OCI-LY7 (cell line): ENCODE data around the gene CLEC20A. TPM values are rescaled to one million over a fixed set of nuclear protein-coding genes. Genes with fewer than 3 reads are reported as not detected.

ENCODE experiments used
- BruUV-seq: library from RNA; stranded (reverse); fragments of 400-500 nt; replicated peaks from 2 replicates; lab custom pipeline; 2021; lab: Mats Ljungman, UMichigan
- CTCF ChIA-PET: fragments of 300-600 bp; sonication (Branson Sonifier 250); formaldehyde crosslinking; loops from one replicate; lab custom pipeline; 2022; ENCODE audit warnings: antibody characterized with exemption; ENCODE audit not compliant: unreplicated experiment; lab: Charles Lee
- POLR2A ChIA-PET: fragments of 300-600 bp; sonication (Branson Sonifier 250); formaldehyde crosslinking; loops from one replicate; lab custom pipeline; 2022; ENCODE audit warnings: antibody characterized with exemption; lab: Charles Lee
- DNase-seq: peaks from one replicate; pipeline ENCODE4 v3.0.0-alpha.2; 2015; ENCODE audit warnings: low spot score
- H2AFZ ChIP-seq: fragments of 200-600 bp; sonication (generic), shearing (Covaris generic); 2 replicates; pipeline ENCODE4 v1.6.1; 2014; ENCODE audit warnings: mild to moderate bottlenecking, antibody characterized with exemption, low read length, moderate library complexity
- H3K27ac ChIP-seq: fragments of 200-600 bp; sonication (generic); 2 replicates; pipeline ENCODE4 v1.5.1; 2014; ENCODE audit warnings: mixed run types, low read depth, mild to moderate bottlenecking, moderate library complexity, low read length, inconsistent platforms; ENCODE audit not compliant: poor library complexity, severe bottlenecking
- H3K36me3 ChIP-seq: fragments of 200-600 bp; sonication (generic); 2 replicates; pipeline ENCODE4 v1.6.1; 2014; ENCODE audit warnings: mild to moderate bottlenecking, antibody characterized with exemption, low read length, moderate library complexity, mixed read lengths; ENCODE audit not compliant: insufficient read depth
- H3K4me1 ChIP-seq: fragments of 200-600 bp; sonication (generic); 2 replicates; pipeline ENCODE4 v1.5.1; 2014; ENCODE audit warnings: mild to moderate bottlenecking, low read length; ENCODE audit not compliant: insufficient read depth, poor library complexity, severe bottlenecking
- H3K4me2 ChIP-seq: fragments of 200-600 bp; sonication (generic); 2 replicates; pipeline ENCODE4 v1.6.1; 2014; ENCODE audit warnings: mild to moderate bottlenecking, low read length
- H3K4me3 ChIP-seq: fragments of 200-600 bp; sonication (generic); 2 replicates; pipeline ENCODE4 v1.5.1; 2014; ENCODE audit warnings: mild to moderate bottlenecking, low read depth, low read length; ENCODE audit not compliant: poor library complexity, severe bottlenecking
- H3K79me2 ChIP-seq: fragments of 200-600 bp; sonication (generic); 2 replicates; pipeline ENCODE4 v1.6.1; 2016; ENCODE audit warnings: low read depth, mild to moderate bottlenecking, low read length, moderate library complexity, mixed read lengths; ENCODE audit not compliant: insufficient read depth
- H3K9me2 ChIP-seq: fragments of 200-600 bp; sonication (generic); 2 replicates; pipeline ENCODE4 v1.6.1; 2016; ENCODE audit warnings: mild to moderate bottlenecking, low read length, mixed read lengths; ENCODE audit not compliant: insufficient read depth
- H3K9me3 ChIP-seq: fragments of 200-600 bp; sonication (generic); 2 replicates; pipeline ENCODE4 v1.6.1; 2014; ENCODE audit warnings: mild to moderate bottlenecking, mixed run types, low read length, mixed read lengths
- H4K20me1 ChIP-seq: fragments of 200-600 bp; sonication (generic); 2 replicates; pipeline ENCODE4 v1.6.1; 2014; ENCODE audit warnings: mild to moderate bottlenecking, antibody characterized with exemption, low read length, moderate library complexity, mixed read lengths; ENCODE audit not compliant: insufficient read depth
- EZH2phosphoT487 ChIP-seq: fragments of 200-600 bp; sonication (generic); IDR thresholded peaks from 2 replicates; pipeline ENCODE4 v1.6.1; 2018; ENCODE audit warnings: low read depth, borderline replicate concordance, mild to moderate bottlenecking, mixed run types, antibody characterized with exemption, low read length, moderate library complexity, mixed read lengths
- intact Hi-C: fragments of 100-400 bp; cut with micrococcal nuclease; formaldehyde crosslinking; loops from one replicate; pipeline ENCODE4 v1.10.0; 2022; ENCODE audit not compliant: unreplicated experiment
- total RNA-seq, 2 experiments: library from RNA; depleted of rRNA in 1 of 2; stranded (reverse); fragments of >200 nt in 1 of 2; shearing (Covaris generic) in 1 of 2; gene quantifications; 2 replicates each; pipeline ENCODE4 v1.2.3, GENCODE V29; 2014 to 2022
- TF ChIP-seq, protein P1 (sequence below): fragments of 200-600 bp; sonication (generic); conservative IDR thresholded peaks from 2 replicates; pipeline ENCODE4 v1.5.1; 2014; ENCODE audit warnings: mild to moderate bottlenecking, antibody characterized with exemption, low read length, moderate library complexity, mixed read lengths

The CLEC20A gene
- total RNA-seq, 2 experiments from 2014 or later = not detected

DNA sequence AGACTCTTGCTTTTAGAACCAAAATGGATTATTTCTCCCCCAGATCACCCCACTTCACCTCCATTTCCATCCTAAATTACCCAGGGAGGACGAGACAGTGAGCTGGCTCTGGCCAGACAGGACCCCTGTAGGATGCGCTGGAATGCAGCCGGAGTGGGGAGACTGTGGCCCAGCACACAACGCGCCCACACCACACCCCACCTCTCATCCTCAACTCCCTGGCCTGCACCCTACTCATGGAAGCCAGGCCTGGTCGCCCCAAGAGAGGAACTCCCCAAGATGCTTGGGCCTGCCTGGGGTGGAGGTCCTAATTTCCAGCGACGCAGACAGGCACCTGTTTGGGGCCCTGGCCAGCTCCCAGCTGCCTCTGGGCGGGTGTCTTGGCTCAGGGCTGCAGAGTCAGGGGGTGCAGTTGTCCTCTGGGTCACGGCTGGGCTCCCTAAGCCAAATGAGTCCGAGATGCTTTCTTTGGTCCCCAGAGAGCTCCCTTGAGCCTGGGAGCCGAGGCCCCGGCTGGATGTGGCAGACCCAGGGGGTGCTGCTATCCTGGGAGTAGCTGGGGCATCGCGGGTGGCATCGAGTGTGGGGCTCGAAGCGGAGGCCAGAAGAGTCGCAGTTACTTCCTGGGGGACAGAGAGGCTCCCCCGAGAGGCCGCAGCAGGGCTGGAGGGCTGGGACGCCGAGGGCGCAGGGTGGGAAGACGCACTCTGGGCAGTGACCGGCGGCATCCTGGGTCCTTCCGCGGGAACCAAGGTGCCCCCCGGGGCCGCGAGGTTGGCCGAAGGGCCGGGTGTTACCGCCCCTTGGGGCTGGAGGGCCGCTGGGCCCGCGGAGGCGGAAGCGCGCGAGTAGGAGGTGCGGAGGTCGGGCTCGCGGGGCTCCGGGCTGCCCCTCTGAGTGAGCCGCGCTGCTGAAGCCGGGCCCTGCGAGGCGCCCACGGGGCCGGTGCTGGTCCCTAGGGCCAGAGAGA lies 10.4 kb downstream of the CLEC20A start:
- Histone ChIP-seq H3K9me2 (no peaks in the 10 kb centered on the region), H3K4me1 (no peaks in the 10 kb centered on the region), H3K4me3 (no peak overlapping the region), H2AFZ (no peak overlapping the region), H3K4me2 (no peak overlapping the region), H3K9me3 (no peaks in the 10 kb centered on the region), H3K79me2 (no peaks in the 10 kb centered on the region), H3K27ac (no peak overlapping the region), H4K20me1 (no peaks in the 10 kb centered on the region), H3K36me3 (no peaks in the 10 kb centered on the region)
- intact Hi-C loops = no loop called here
- ChIA-PET CTCF (no interaction called here), POLR2A (no interaction called here)
- DNase-seq = no peak
- no TSS peak for BruUV-seq
- TF ChIP-seq, protein P1, sequence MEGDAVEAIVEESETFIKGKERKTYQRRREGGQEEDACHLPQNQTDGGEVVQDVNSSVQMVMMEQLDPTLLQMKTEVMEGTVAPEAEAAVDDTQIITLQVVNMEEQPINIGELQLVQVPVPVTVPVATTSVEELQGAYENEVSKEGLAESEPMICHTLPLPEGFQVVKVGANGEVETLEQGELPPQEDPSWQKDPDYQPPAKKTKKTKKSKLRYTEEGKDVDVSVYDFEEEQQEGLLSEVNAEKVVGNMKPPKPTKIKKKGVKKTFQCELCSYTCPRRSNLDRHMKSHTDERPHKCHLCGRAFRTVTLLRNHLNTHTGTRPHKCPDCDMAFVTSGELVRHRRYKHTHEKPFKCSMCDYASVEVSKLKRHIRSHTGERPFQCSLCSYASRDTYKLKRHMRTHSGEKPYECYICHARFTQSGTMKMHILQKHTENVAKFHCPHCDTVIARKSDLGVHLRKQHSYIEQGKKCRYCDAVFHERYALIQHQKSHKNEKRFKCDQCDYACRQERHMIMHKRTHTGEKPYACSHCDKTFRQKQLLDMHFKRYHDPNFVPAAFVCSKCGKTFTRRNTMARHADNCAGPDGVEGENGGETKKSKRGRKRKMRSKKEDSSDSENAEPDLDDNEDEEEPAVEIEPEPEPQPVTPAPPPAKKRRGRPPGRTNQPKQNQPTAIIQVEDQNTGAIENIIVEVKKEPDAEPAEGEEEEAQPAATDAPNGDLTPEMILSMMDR = no peak

DNA sequence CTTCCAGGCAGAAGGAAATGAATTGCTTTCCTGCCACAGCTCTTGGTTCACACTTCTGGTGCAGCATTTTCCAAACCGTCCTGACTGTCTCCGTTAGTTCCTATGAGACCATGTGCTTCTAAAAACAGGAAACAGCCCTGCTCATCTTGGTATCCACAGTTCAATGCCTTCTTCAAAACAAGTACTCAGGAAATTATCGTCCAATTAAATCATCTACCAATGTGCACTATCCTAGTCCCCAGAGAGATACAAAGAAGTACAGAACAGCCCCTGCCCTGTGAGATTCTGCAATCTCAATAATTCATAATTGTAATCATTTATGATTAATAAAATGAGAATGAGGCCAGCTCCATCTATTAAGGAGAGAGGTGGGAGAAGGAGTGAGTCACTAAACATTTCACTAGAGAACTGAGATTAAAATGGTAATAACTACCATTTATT lies 11.2 kb downstream of the CLEC20A start:
- H3K79me2 ChIP-seq = no peaks in the 10 kb centered on the region
- no peak overlapping the region for H3K27ac ChIP-seq
- H3K4me3 ChIP-seq = no peak overlapping the region
- no peak for TF ChIP-seq EZH2phosphoT487
- TF ChIP-seq, protein P1 = no peak
- H4K20me1 ChIP-seq = no peaks in the 10 kb centered on the region
- no peak overlapping the region for H3K4me2 ChIP-seq
- DNase-seq = no peak
- BruUV-seq = no TSS peak
- no peaks in the 10 kb centered on the region for H3K36me3 ChIP-seq
- intact Hi-C loops = no loop called here
- H3K9me3 ChIP-seq = no peaks in the 10 kb centered on the region
- CTCF ChIA-PET = no interaction called here
- H3K4me1 ChIP-seq = no peaks in the 10 kb centered on the region
- H2AFZ ChIP-seq = no peak overlapping the region
- H3K9me2 ChIP-seq = no peaks in the 10 kb centered on the region
- POLR2A ChIA-PET = no interaction called here

- Histone ChIP-seq H3K4me3 (no peak overlapping the region), H2AFZ (no peak overlapping the region), H4K20me1 (no peaks in the 10 kb centered on the region), H3K9me2 (no peaks in the 10 kb centered on the region), H3K4me2 (no peak overlapping the region), H3K9me3 (no peaks in the 10 kb centered on the region), H3K79me2 (no peaks in the 10 kb centered on the region), H3K36me3 (no peaks in the 10 kb centered on the region), H3K4me1 (no peaks in the 10 kb centered on the region), H3K27ac (no peak overlapping the region)
- ChIA-PET POLR2A (interaction anchor here (0.6 kb wide), 1 partner anchor 31 kb away, joined by 6 read pairs; no protein-coding TSS in a partner anchor), CTCF (no interaction called here)
- no peak for DNase-seq
- no TSS peak for BruUV-seq
- intact Hi-C loops = no loop called here
- TF ChIP-seq EZH2phosphoT487 = no peak
- TF ChIP-seq, protein P1 = no peak
Observed at GRCh38 chr1:178484698-178485225, 12.0 kb downstream of the CLEC20A start.
